NCI-H1417 (cell line): Measurements from ENCODE around the gene EPC1.
"Not testable (repeated sequence)": the region's sequence is repeated elsewhere in the genome, so short reads cannot be mapped to it uniquely, and the experiment has no call there.

Experiments
- DNase-seq, 3 experiments: peaks; one replicate each; lab custom pipeline; 2025; lab: John Stamatoyannopoulos, UW

The EPC1 gene

GRCh38 chr10:32234471-32234870 is 112.5 kb downstream of the EPC1 start:
- DNase-seq = no peak

DNA sequence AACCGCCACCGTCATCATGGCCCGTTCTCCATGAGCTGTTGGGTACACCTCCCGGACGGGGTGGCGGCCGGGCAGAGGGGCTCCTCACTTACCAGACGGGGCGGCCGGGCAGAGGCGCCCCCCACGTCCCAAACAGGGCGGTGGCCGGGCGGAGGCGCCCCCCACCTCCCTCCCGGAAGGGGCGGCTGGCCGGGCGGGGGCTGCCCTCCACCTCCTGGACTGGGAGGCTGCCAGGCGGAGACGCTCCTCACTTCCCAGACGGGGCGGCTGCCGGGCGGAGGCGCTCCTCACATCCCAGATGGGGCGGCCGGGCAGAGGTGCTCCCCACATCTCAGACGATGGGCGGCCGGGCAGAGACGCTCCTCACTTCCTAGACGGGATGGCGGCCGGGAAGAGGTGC is 113.6 kb downstream of the EPC1 start:
- not testable (repeated sequence) for DNase-seq

DNA sequence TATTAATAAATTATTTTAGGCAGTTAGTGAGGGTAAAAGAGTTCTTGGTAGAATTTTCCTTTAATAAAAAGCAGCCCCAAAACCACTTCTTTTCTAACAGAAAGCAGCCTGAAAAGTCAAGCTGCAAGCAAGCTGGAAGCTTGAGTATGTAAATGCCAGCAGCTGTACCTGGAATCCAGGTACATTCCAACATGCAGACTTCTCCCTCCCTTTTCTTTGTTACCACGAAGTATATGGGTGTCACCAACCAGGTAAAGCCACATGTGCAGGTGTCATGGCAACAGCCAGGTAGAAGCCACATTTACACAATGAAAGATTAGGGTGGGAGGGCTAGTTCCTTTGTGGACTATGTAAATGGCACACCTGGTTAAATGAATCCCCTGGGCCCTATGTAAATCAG is 114.6 kb downstream of the EPC1 start:
- DNase-seq = peak in 2 of 3 experiments; percentile 6 to 58

- DNase-seq = not testable (repeated sequence)
These were observed 117.2 kb downstream of the EPC1 start for GRCh38 chr10:32229788-32230187.

DNA sequence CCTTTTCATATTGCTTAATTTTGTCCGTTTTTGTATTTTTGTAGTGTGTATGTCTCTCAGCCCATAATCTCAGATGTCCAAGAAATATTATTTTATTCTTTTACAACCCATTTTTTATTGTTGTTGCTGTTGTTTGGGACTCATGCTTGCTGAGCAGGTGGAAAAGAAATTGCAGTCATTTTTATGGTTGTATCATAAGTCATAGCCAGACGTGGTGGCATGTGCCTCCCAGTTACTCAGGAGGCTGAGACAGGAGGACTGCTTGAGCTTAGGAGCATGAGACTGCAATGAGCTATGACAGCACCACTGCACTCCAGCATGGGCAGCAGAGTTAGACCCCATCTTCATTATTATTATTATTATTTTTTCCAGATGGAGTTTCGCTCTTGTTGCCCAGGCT is 117.8 kb downstream of the EPC1 start:
- no peak for DNase-seq

- DNase-seq = peak in 1 of 3 experiments; percentile 1
These were observed 119.2 kb downstream of the EPC1 start for GRCh38 chr10:32227802-32228201.

GRCh38 chr10:32226624-32227023 is 120.3 kb downstream of the EPC1 start:
- no peak for DNase-seq

DNA sequence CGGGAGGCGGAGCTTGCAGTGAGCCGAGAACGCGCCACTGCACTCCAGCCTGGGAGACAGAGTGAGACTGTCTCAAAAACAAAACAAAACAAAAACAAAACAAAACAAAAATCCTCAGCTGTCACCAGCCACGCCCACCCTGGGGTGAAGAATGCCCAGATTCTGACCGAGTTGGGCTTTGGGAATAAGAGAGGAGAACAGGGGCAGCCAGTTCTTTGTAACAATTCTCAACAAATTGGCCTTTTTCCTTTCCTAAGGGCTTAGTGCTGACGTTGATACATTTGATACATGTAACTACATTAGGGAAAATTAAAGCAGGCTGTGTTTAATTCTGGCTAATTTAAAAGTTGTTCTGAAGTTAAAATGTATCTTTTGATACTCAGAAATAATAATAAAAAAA is 121.0 kb downstream of the EPC1 start:
- DNase-seq = no peak

DNA sequence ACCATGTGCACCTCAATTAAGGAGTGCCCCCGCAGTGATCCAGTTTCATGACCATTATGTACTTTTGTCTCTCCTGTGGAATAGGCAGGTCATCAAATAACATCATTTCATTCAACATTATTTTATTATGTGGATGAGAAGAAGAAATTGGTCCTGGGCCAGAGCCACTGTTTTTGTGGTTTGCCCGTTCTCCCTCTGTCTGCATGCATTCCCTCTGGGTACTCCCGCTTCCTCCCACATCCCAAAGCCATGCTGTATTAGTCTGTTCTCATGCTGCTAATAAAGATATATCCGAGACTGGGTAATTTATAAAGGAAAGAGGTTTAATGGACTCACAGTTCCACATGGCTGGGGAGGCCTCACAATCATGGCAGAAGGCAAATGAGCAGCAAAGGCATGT is 124.6 kb downstream of the EPC1 start:
- not testable (repeated sequence) for DNase-seq

DNA sequence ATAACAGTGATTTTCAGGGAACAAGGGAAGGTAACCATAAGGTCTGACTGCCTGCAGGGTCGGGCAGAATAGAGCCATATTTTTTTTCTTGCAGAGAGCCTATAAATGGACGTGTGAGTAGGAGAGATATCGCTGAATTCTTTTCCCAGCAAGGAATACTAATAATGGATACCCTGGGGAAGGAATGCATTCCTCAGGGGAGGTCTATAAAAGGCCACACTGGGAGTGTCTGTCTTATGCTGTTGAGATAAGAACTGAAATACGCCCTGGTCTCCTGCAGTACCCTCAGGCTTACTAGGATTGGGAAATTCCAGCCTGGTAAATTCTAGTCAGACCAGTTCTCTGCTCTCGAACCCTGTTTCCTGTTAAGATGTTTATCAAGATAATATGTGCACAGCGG is 127.8 kb downstream of the EPC1 start:
- not testable (repeated sequence) for DNase-seq

- DNase-seq = not testable (repeated sequence)
These were observed 128.5 kb downstream of the EPC1 start for GRCh38 chr10:32218206-32219044.
